H1 (cell line): ENCODE measurements around the gene CS. TPM values are rescaled to one million over a fixed set of nuclear protein-coding genes. Genes with fewer than 3 reads are reported as not detected.
"Not testable (repeated sequence)": the region's sequence is repeated elsewhere in the genome, so short reads cannot be mapped to it uniquely, and the experiment has no call there.

Experiments used
- CTCF ChIA-PET: fragments of 300-600 bp; sonication (Branson Sonifier 250); formaldehyde crosslinking; loops from one replicate; lab custom pipeline; 2021; ENCODE audit not compliant: partially characterized antibody; lab: Charles Lee
- POLR2A ChIA-PET: fragments of 300-600 bp; sonication (Branson Sonifier 250); formaldehyde crosslinking; loops from one replicate; lab custom pipeline; 2021; ENCODE audit warnings: inconsistent platforms; ENCODE audit not compliant: partially characterized antibody; lab: Charles Lee
- DNase-seq, 2 experiments: peaks; one replicate each; pipeline versions ENCODE4 v3.0.0 to v3.0.0-alpha.2; 2010 to 2022; ENCODE audit warnings: low spot score in 2 of 2, low read depth in 1 of 2, mixed read lengths in 1 of 2
- FAIRE-seq: peaks from 2 replicates; lab custom pipeline; 2011; peaks lifted over from hg19 to GRCh38; lab: Jason Lieb, UNC
- H2AFZ ChIP-seq: 2 replicates; pipeline ENCODE4 v1.8.1; 2012; ENCODE audit warnings: low read length, inconsistent platforms
- H2AK5ac ChIP-seq: 2 replicates; pipeline ENCODE4 v1.6.1; 2013; ENCODE audit warnings: low read depth, low read length
- H2BK120ac ChIP-seq: replicated peaks from 2 replicates; pipeline ENCODE3; 2013; ENCODE audit warnings: low read depth, low read length, inconsistent platforms
- H2BK12ac ChIP-seq: 2 replicates; pipeline ENCODE4 v1.6.1; 2013; ENCODE audit warnings: low read depth, low read length
- H2BK15ac ChIP-seq: 2 replicates; pipeline ENCODE4 v1.6.1; 2013; ENCODE audit warnings: low read length
- H2BK20ac ChIP-seq: 2 replicates; pipeline ENCODE4 v1.6.1; 2013; ENCODE audit warnings: low read length
- H2BK5ac ChIP-seq: 2 replicates; pipeline ENCODE4 v1.6.1; 2013; ENCODE audit warnings: low read depth, low read length
- H3K14ac ChIP-seq: 2 replicates; pipeline ENCODE4 v1.6.1; 2013; ENCODE audit warnings: inconsistent platforms; ENCODE audit not compliant: insufficient read length
- H3K18ac ChIP-seq: 2 replicates; pipeline ENCODE4 v1.6.1; 2013; ENCODE audit warnings: low read length; ENCODE audit errors: extremely low read depth
- H3K23ac ChIP-seq: 2 replicates; pipeline ENCODE4 v1.6.1; 2013; ENCODE audit warnings: inconsistent platforms; ENCODE audit not compliant: insufficient read length
- H3K23me2 ChIP-seq: 2 replicates; pipeline ENCODE4 v1.6.1; 2013; ENCODE audit warnings: low read depth, low read length
- H3K27ac ChIP-seq: 2 replicates; pipeline ENCODE4 v1.6.1; 2011; ENCODE audit warnings: low read depth, low read length, inconsistent platforms
- H3K27me3 ChIP-seq, 4 experiments: replicated peaks in 1 of 4; 1 replicate in 1 of 4; 2 replicates in 3 of 4; pipeline versions ENCODE4 v1.6.1 to v1.8.1; 2011 to 2013; ENCODE audit warnings: low read length in 3 of 4, mild to moderate bottlenecking in 3 of 4, inconsistent platforms in 2 of 4, mixed read lengths in 2 of 4, moderate library complexity in 1 of 4; ENCODE audit not compliant: control insufficient read depth in 3 of 4, insufficient read depth in 3 of 4; ENCODE audit errors: extremely low read depth in 1 of 4
- H3K36me3 ChIP-seq, 4 experiments: 2 replicates each; pipeline versions ENCODE4 v1.6.1 to v1.8.1; 2011 to 2013; ENCODE audit warnings: mild to moderate bottlenecking in 4 of 4, low read length in 3 of 4, moderate library complexity in 2 of 4, control low read depth in 1 of 4, inconsistent platforms in 1 of 4; ENCODE audit not compliant: insufficient read depth in 4 of 4, control insufficient read depth in 2 of 4
- H3K4ac ChIP-seq: replicated peaks from 2 replicates; pipeline ENCODE3; 2013; ENCODE audit warnings: low read length, low read depth, mixed read lengths, inconsistent platforms; ENCODE audit not compliant: insufficient read length
- H3K4me1 ChIP-seq, 4 experiments: replicated peaks in 1 of 4; 1 replicate in 1 of 4; 2 replicates in 3 of 4; pipeline versions ENCODE4 v1.6.1 to v1.8.1; 2011 to 2013; ENCODE audit warnings: low read length in 3 of 4, inconsistent platforms in 2 of 4, mixed read lengths in 1 of 4; ENCODE audit not compliant: insufficient read depth in 4 of 4, control insufficient read depth in 3 of 4
- H3K4me2 ChIP-seq, 2 experiments: 2 replicates each; pipeline versions ENCODE4 v1.6.1 to v1.8.1; 2011 to 2013; ENCODE audit warnings: low read depth in 2 of 2, low read length in 2 of 2, control low read depth in 1 of 2, inconsistent platforms in 1 of 2, mild to moderate bottlenecking in 1 of 2; ENCODE audit not compliant: insufficient read depth in 1 of 2
- H3K4me3 ChIP-seq, 4 experiments: fragments of 200-600, 300-600 bp in 1 of 4; sonication (generic), shearing (Covaris generic), sonication (Bioruptor Twin) in 1 of 4; 2 replicates each; pipeline versions ENCODE4 v1.5.1 to v1.8.1; 2011 to 2016; ENCODE audit warnings: low read length in 4 of 4, low read depth in 3 of 4, control low read depth in 2 of 4, inconsistent platforms in 2 of 4, mild to moderate bottlenecking in 2 of 4, mixed read lengths in 1 of 4, moderate library complexity in 1 of 4; ENCODE audit not compliant: insufficient read depth in 2 of 4; ENCODE audit errors: extremely low read depth in 1 of 4
- H3K56ac ChIP-seq: replicated peaks from 2 replicates; pipeline ENCODE3; 2013; ENCODE audit warnings: low read depth, mild to moderate bottlenecking, mixed read lengths, low read length, inconsistent platforms; ENCODE audit not compliant: insufficient read length
- H3K79me1 ChIP-seq: 2 replicates; pipeline ENCODE4 v1.6.1; 2013; ENCODE audit warnings: low read depth, low read length, control low read depth
- H3K79me2 ChIP-seq, 2 experiments: 2 replicates each; pipeline versions ENCODE4 v1.6.1 to v1.8.1; 2012 to 2013; ENCODE audit warnings: low read length in 2 of 2, mild to moderate bottlenecking in 2 of 2, inconsistent platforms in 1 of 2; ENCODE audit not compliant: insufficient read depth in 2 of 2, control insufficient read depth in 1 of 2
- H3K9ac ChIP-seq, 4 experiments: replicated peaks in 1 of 4; 1 replicate in 1 of 4; 2 replicates in 3 of 4; pipeline versions ENCODE4 v1.6.1 to v1.8.1; 2011 to 2013; ENCODE audit warnings: low read depth in 3 of 4, low read length in 3 of 4, control low read depth in 2 of 4, mild to moderate bottlenecking in 2 of 4, moderate library complexity in 2 of 4, inconsistent platforms in 1 of 4; ENCODE audit errors: extremely low read depth in 1 of 4
- H3K9me3 ChIP-seq, 2 experiments: 2 replicates each; pipeline versions ENCODE4 v1.6.1 to v1.8.1; 2012 to 2013; ENCODE audit warnings: mild to moderate bottlenecking in 2 of 2, moderate library complexity in 2 of 2, control low read depth in 1 of 2, inconsistent platforms in 1 of 2, low read depth in 1 of 2, low read length in 1 of 2, mixed read lengths in 1 of 2; ENCODE audit not compliant: insufficient read depth in 2 of 2
- H4K20me1 ChIP-seq, 2 experiments: replicated peaks in 1 of 2; 2 replicates each; pipeline versions ENCODE3 to v1.8.1; 2011 to 2013; ENCODE audit warnings: inconsistent platforms in 2 of 2, low read length in 2 of 2, mild to moderate bottlenecking in 1 of 2; ENCODE audit not compliant: insufficient read depth in 2 of 2, control insufficient read depth in 1 of 2
- H4K5ac ChIP-seq: 2 replicates; pipeline ENCODE4 v1.6.1; 2013; ENCODE audit warnings: low read length, low read depth, mixed read lengths, inconsistent platforms; ENCODE audit not compliant: insufficient read length
- H4K8ac ChIP-seq: 2 replicates; pipeline ENCODE4 v1.8.0; 2013; ENCODE audit warnings: mild to moderate bottlenecking, moderate library complexity, low read length, inconsistent platforms; ENCODE audit not compliant: insufficient read depth; ENCODE audit errors: extremely low read depth
- H4K91ac ChIP-seq: replicated peaks from 2 replicates; pipeline ENCODE3; 2013; ENCODE audit warnings: low read length, mixed read lengths, inconsistent platforms; ENCODE audit not compliant: insufficient read length
- WGBS, 2 experiments: shearing (Covaris generic) in 1 of 2; methylation state at CpG; one replicate each; pipeline versions ENCODE4 v1.1.6 to v1.1.7; 2013 to 2015; ENCODE audit warnings: low lambda C conversion rate in 2 of 2, mixed read lengths in 2 of 2, inconsistent platforms in 1 of 2, low coverage in 1 of 2, missing lambda C conversion rate in 1 of 2; ENCODE audit not compliant: insufficient replicate concordance in 2 of 2, insufficient coverage in 1 of 2, insufficient read length in 1 of 2; ENCODE audit errors: extremely low coverage in 1 of 2, missing lambda C conversion rate in 1 of 2; 5-methylcytosine and 5-hydroxymethylcytosine counted together
- polyA plus RNA-seq, 7 experiments: library from polyadenylated mRNA; depleted of rRNA in 3 of 7; stranded (reverse) in 5 of 7; unstranded in 2 of 7; fragments of >200 nt in 5 of 7; fragments of 200-250 nt in 2 of 7; gene quantifications; 1 replicate in 5 of 7; 2 replicates in 1 of 7; 4 replicates in 1 of 7; pipeline versions ENCODE4 v1.2.1 to v1.2.3, GENCODE V29; 2011 to 2013; ENCODE audit warnings: missing spikeins in 2 of 7, mixed read lengths in 2 of 7
- total RNA-seq: library from RNA; stranded (reverse); fragmentation: NEBNext Ultra II Directional; extraction: Animal tissue kit (Norgen Biotek cat#: 25700); gene quantifications from 2 replicates; pipeline ENCODE4 v1.2.1, GENCODE V29; 2021

Gene CS
- total and polyA plus RNA-seq, 2 of the 8 experiments (the other 6 are each of a cell fraction or from before 2014, with no cell fraction given): 96.6 to 238 TPM

DNA sequence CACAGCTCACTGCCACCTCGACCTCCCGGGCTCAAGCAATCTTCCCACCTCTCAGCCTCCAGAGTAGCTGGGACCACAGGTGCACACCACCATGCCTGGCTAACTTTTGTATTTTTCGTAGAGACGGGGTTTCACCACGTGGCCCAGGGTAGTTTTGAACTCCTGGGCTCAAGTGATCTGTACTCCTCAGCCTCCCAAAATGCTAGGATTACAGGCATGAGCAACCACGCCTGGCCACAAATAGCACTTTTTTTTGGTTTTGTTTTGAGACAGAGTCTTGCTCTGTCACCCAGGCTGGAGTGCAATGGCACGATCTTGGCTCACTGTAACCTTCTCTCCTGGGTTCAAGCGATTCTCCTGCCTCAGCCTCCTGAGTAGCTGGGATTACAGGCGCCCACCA, 47.1 kb upstream of the CS start:
- ChIA-PET POLR2A (interaction anchor here (0.7 to 5.1 kb wide), 8 partner anchors 9 to 65 kb away, joined by 3 to 26 read pairs (median 4); partner anchors contain the start of genes CNPY2, IL23A, PAN2 and STAT2), CTCF (interaction anchor here (0.6 to 3.5 kb wide), 13 partner anchors 9 to 1167 kb away, joined by 3 to 21 read pairs (median 5); partner anchors contain the start of genes CNPY2, IL23A, STAT2 and TIMELESS)
- not testable (repeated sequence) for H3K4me2 ChIP-seq, H3K27ac ChIP-seq, H3K4ac ChIP-seq, H3K27me3 ChIP-seq, H4K20me1 ChIP-seq, H2BK5ac ChIP-seq, H3K9me3 ChIP-seq, H2BK15ac ChIP-seq, H3K4me3 ChIP-seq, H4K5ac ChIP-seq, H4K8ac ChIP-seq, H2BK20ac ChIP-seq, DNase-seq, H3K79me1 ChIP-seq, H4K91ac ChIP-seq, H3K9ac ChIP-seq, H3K79me2 ChIP-seq, H2BK120ac ChIP-seq, H3K56ac ChIP-seq, H3K14ac ChIP-seq, H3K18ac ChIP-seq, H3K23ac ChIP-seq, FAIRE-seq, H2AFZ ChIP-seq, H2AK5ac ChIP-seq, H3K4me1 ChIP-seq, H3K23me2 ChIP-seq, H2BK12ac ChIP-seq
- H3K36me3 ChIP-seq: peaks cover 14 to 58% (median 42%) of the 10 kb centered on the region in 4 experiments
- WGBS, 2 experiments: 92% methylated on average over 9 of the region's 9 CpGs; no CpG with 5 or more reads in 1 of the 2 experiments
